ENCODE measurements around the gene CMYA5.

The CMYA5 gene

DNA sequence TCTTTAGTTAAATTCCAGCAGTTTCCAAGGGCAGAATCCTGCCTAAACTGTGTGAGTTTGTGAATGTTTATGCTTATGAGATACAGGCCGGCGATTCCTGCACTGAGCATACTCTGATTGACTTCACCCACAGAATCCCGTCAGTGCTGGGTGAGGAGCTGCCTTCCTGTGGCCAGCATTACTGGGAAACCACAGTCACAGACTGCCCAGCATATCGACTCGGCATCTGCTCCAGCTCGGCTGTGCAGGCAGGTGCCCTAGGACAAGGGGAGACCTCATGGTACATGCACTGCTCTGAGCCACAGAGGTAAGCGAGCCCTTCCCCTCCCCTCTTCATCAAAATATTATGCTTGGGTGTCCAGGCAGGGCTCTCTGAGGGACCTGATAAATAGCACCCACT lies 103.7 kb downstream of the CMYA5 start:
- H3K9me3 ChIP-seq (ENCODE audit: control insufficient read depth, insufficient read depth, low read length) = no peaks in the 10 kb centered on the region
- WGBS (ENCODE audit: insufficient coverage, insufficient read length) = no CpG with 5 or more reads among the region's 7 CpGs
- H3K27ac ChIP-seq (ENCODE audit: low read length) = no peak overlapping the region
- DNase-seq (ENCODE audit: low read depth, low spot score) = no peak
- H3K4me1 ChIP-seq (ENCODE audit: control insufficient read depth, insufficient read depth, low read length) = no peaks in the 10 kb centered on the region
- no peaks in the 10 kb centered on the region for H3K27me3 ChIP-seq (ENCODE audit: control insufficient read depth, insufficient read depth, low read length)
- H3K36me3 ChIP-seq (ENCODE audit: control insufficient read depth, insufficient read depth, low read length) = no peaks in the 10 kb centered on the region
- H3K4me3 ChIP-seq (ENCODE audit: low read length) = no peak overlapping the region

DNA sequence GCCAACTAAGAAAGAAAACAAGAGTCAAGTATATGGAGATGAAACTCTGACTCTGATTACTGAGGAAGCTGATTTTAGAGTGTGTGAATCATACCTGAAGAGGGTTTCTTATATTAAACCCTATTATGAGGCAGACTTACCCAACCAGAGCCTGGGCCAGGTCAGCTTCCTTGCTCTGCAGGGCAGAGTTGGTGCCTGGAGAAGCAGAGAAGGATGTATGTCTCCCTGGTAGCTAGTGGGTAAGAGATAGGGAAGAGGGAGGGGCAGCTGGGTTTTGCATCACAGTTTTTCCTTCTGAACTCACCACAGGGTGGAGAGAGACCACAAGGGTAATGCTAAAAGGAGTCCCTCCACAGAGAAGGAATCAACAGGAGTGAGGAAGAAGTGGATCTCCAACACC lies 104.1 kb downstream of the CMYA5 start:
- H3K4me3 ChIP-seq (ENCODE audit: low read length) = no peak overlapping the region
- no peak for DNase-seq (ENCODE audit: low read depth, low spot score)

DNA sequence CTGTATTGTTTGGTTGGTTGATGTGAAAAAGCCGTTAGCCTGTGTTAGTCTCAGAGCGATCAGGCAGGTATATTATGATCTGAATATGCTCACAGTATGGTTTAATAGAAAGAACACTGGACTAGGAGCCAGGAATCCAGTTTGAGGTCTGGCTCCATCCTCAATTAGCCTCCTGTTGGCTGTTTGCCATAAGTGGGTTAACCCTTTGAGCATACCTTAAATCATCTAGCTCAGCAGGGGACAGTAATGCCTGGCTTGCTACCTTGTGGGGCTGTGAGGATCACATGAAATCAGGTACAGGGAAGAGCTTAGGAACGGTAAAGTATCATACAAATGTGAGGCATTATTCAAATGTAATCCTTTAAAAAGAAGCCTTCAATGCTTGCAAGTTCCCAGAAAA lies 104.7 kb downstream of the CMYA5 start:
- H3K27ac ChIP-seq (ENCODE audit: low read length) = no peak overlapping the region
- no peaks in the 10 kb centered on the region for H3K9me3 ChIP-seq (ENCODE audit: control insufficient read depth, insufficient read depth, low read length)
- no CpG with 5 or more reads among the region's 3 CpGs for WGBS (ENCODE audit: insufficient coverage, insufficient read length)
- H3K27me3 ChIP-seq (ENCODE audit: control insufficient read depth, insufficient read depth, low read length) = no peaks in the 10 kb centered on the region
- no peak overlapping the region for H3K4me3 ChIP-seq (ENCODE audit: low read length)
- DNase-seq (ENCODE audit: low read depth, low spot score) = no peak
- H3K4me1 ChIP-seq (ENCODE audit: control insufficient read depth, insufficient read depth, low read length) = no peaks in the 10 kb centered on the region
- H3K36me3 ChIP-seq (ENCODE audit: control insufficient read depth, insufficient read depth, low read length) = no peaks in the 10 kb centered on the region

More for the DNA sequence above, 104.1 kb downstream of the CMYA5 start:
- H3K4me1 ChIP-seq (ENCODE audit: control insufficient read depth, insufficient read depth, low read length) = no peaks in the 10 kb centered on the region
- no peaks in the 10 kb centered on the region for H3K27me3 ChIP-seq (ENCODE audit: control insufficient read depth, insufficient read depth, low read length)
- no peaks in the 10 kb centered on the region for H3K36me3 ChIP-seq (ENCODE audit: control insufficient read depth, insufficient read depth, low read length)
- H3K27ac ChIP-seq (ENCODE audit: low read length) = no peak overlapping the region
- no peaks in the 10 kb centered on the region for H3K9me3 ChIP-seq (ENCODE audit: control insufficient read depth, insufficient read depth, low read length)

DNA sequence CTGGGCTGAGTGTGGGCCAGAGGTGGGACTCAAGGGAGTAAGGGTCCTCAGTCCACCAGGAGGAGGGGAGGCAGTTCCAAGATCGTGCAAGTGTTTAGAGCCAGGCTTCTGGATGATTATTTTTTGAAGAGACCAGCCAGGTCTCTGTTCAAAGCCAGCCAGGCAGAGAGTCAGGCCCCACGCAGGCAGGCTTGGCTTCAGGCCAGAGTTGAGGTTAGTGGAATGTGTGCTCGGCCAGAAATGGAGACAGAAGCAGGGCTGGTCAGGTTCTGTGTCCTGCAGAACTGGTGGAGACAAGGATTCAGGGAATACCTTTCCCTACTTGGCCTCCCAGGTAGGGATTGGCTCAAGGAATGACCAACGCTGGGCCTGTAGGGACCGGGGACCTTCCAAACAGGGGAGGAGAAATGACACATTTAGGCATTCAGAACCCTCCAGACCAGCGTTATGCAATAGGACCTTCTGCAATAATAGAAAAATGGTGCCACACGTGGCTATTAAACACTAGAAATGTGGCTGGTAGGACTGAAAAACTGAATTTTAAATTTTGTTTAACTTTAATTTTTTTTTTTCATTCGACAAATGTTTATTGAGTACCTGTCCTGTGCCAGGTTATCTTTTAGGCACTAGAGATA lies 106.2 kb downstream of the CMYA5 start:
- no peak for DNase-seq (ENCODE audit: low read depth, low spot score)
- Histone ChIP-seq H3K4me1 (ENCODE audit: control insufficient read depth, insufficient read depth, low read length) (no peaks in the 10 kb centered on the region), H3K27ac (ENCODE audit: low read length) (no peak overlapping the region), H3K27me3 (ENCODE audit: control insufficient read depth, insufficient read depth, low read length) (no peaks in the 10 kb centered on the region), H3K36me3 (ENCODE audit: control insufficient read depth, insufficient read depth, low read length) (no peaks in the 10 kb centered on the region), H3K9me3 (ENCODE audit: control insufficient read depth, insufficient read depth, low read length) (no peaks in the 10 kb centered on the region), H3K4me3 (ENCODE audit: low read length) (no peak overlapping the region)
- WGBS (ENCODE audit: insufficient coverage, insufficient read length) = no CpG with 5 or more reads among the region's 8 CpGs

DNA sequence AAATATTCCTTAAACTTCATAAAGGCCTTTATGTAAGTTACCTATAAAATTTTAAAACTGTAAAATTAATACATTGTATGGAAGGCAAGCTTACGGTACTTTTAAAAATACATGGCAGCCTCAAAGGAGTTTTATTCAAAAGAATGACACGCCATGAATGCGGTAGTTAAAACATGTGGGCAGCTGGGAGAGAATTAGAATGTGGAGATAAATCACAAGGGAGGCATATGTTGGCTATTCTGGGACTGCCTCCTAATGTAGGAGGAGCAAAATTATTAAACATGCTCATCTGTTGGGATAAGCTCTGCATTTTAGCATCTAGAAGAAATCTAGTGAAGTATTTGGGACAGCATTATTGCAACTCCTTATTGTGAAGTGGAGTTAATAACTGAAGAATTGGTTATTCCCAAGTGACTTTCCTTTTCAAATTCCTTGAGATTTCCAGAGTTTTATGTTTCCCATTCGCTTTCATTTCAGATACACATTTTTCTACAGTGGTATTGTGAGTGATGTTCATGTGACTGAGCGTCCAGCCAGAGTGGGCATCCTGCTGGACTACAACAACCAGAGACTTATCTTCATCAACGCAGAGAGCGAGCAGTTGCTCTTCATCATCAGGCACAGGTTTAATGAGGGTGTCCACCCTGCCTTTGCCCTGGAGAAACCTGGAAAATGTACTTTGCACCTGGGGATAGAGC lies 109.4 kb downstream of the CMYA5 start:
- Histone ChIP-seq H3K36me3 (ENCODE audit: control insufficient read depth, insufficient read depth, low read length) (no peaks in the 10 kb centered on the region), H3K4me3 (ENCODE audit: low read length) (no peak overlapping the region), H3K4me1 (ENCODE audit: control insufficient read depth, insufficient read depth, low read length) (0 out of 2 replicates have a peak, but pooled peaks cover 1% of the 10 kb centered on the region), H3K27me3 (ENCODE audit: control insufficient read depth, insufficient read depth, low read length) (no peaks in the 10 kb centered on the region), H3K27ac (ENCODE audit: low read length) (no peak overlapping the region), H3K9me3 (ENCODE audit: control insufficient read depth, insufficient read depth, low read length) (no peaks in the 10 kb centered on the region)
- no peak for DNase-seq (ENCODE audit: low read depth, low spot score)
- WGBS (ENCODE audit: insufficient coverage, insufficient read length) = no CpG with 5 or more reads among the region's 7 CpGs

DNA sequence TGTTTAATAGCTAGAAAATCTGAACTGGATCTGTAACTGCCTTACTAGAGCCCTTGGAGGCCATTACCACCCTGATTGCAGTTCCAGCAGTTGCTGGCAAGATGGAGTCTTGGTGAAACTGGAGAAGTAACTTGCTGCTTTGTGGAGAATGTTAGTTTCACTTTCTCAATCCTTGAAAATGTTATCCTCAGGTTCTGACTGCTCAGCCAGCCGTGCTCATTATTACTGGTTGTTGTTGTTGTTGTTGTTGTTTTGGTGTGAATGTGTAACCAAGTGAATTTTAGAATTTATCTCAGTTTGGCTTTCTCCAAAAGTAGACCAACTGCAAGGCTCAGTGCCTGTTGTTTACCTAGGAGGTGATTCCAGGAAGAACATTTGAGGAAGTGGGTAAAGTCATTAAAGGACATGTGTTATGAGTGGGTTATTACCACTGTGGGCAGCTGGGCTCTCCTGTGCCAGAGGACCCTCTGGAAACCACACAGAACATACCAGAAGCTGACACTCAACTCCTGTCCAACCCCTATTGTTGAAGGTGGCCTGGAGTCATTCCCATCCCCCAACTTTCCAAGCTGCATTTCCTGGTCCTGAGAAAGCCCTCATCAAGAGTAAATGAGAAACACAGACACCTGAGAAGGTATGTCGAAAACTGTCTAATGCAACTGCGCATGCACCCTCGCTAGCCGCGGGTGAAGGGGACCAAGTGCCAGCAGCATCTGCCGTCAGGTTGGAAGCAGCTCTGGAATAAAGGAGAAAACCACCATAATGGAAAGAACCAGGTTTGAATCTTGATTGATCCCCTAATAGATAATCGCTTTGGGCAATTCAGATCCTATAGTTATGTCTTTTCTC lies 111.6 kb downstream of the CMYA5 start:
- no peak overlapping the region for H3K4me3 ChIP-seq (ENCODE audit: low read length)
- 0 out of 2 replicates have a peak, but pooled peaks cover 1% of the 10 kb centered on the region for H3K4me1 ChIP-seq (ENCODE audit: control insufficient read depth, insufficient read depth, low read length)
- H3K27me3 ChIP-seq (ENCODE audit: control insufficient read depth, insufficient read depth, low read length) = no peaks in the 10 kb centered on the region
- no peak overlapping the region for H3K27ac ChIP-seq (ENCODE audit: low read length)
- no peak for DNase-seq (ENCODE audit: low read depth, low spot score)
- H3K36me3 ChIP-seq (ENCODE audit: control insufficient read depth, insufficient read depth, low read length) = no peaks in the 10 kb centered on the region
- no CpG with 5 or more reads among the region's 8 CpGs for WGBS (ENCODE audit: insufficient coverage, insufficient read length)
- no peaks in the 10 kb centered on the region for H3K9me3 ChIP-seq (ENCODE audit: control insufficient read depth, insufficient read depth, low read length)

DNA sequence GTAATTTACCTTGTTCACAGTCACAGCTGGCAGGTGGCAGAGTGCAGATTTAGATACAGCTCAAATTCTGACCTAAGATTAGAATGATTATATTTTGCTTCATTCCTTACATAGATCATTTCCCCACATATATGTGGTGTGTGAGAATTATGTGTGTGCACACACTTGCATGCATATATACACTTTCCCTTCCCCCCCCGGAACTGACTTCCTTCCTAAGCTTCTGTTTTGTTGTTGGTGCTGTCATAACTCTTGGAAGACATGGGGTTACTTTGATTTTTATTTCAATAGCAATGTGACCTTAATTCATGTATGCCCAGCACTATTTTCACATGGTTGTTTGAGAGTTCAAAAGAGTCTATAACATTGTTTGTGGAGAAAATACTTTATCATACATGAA lies 112.8 kb downstream of the CMYA5 start:
- no peak for DNase-seq (ENCODE audit: low read depth, low spot score)
- no peaks in the 10 kb centered on the region for H3K9me3 ChIP-seq (ENCODE audit: control insufficient read depth, insufficient read depth, low read length)
- WGBS (ENCODE audit: insufficient coverage, insufficient read length) = no CpG with 5 or more reads among the region's 1 CpG
- H3K27ac ChIP-seq (ENCODE audit: low read length) = no peak overlapping the region
- 0 out of 2 replicates have a peak, but pooled peaks cover 1% of the 10 kb centered on the region for H3K4me1 ChIP-seq (ENCODE audit: control insufficient read depth, insufficient read depth, low read length)
- H3K27me3 ChIP-seq (ENCODE audit: control insufficient read depth, insufficient read depth, low read length) = no peaks in the 10 kb centered on the region
- H3K36me3 ChIP-seq (ENCODE audit: control insufficient read depth, insufficient read depth, low read length) = no peaks in the 10 kb centered on the region
- no peak overlapping the region for H3K4me3 ChIP-seq (ENCODE audit: low read length)

DNA sequence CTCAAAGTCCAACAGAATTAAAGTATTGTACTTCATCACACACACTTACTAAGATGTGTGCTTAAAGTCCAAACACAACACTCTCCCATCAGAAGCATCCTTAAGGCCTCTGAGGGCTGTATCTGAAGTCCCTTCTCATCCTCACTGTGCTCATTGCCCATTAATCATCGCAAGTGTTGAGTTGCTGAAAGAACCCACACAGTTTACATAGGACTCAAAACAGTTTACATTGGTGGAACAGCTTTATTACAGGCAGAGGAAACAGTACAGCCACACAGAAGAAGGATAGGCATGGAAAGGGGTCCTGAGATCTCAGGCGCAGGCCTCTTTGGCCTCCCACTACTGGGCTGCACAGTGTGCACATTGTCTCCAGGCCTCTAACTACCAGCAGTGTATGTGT lies 113.4 kb downstream of the CMYA5 start:
- H3K27ac ChIP-seq (ENCODE audit: low read length) = no peak overlapping the region
- H3K36me3 ChIP-seq (ENCODE audit: control insufficient read depth, insufficient read depth, low read length) = no peaks in the 10 kb centered on the region
- no peak for DNase-seq (ENCODE audit: low read depth, low spot score)
- no peak overlapping the region for H3K4me3 ChIP-seq (ENCODE audit: low read length)
- no peaks in the 10 kb centered on the region for H3K9me3 ChIP-seq (ENCODE audit: control insufficient read depth, insufficient read depth, low read length)
- no CpG with 5 or more reads among the region's 2 CpGs for WGBS (ENCODE audit: insufficient coverage, insufficient read length)
- 0 out of 2 replicates have a peak, but pooled peaks cover 1% of the 10 kb centered on the region for H3K4me1 ChIP-seq (ENCODE audit: control insufficient read depth, insufficient read depth, low read length)
- no peaks in the 10 kb centered on the region for H3K27me3 ChIP-seq (ENCODE audit: control insufficient read depth, insufficient read depth, low read length)

DNA sequence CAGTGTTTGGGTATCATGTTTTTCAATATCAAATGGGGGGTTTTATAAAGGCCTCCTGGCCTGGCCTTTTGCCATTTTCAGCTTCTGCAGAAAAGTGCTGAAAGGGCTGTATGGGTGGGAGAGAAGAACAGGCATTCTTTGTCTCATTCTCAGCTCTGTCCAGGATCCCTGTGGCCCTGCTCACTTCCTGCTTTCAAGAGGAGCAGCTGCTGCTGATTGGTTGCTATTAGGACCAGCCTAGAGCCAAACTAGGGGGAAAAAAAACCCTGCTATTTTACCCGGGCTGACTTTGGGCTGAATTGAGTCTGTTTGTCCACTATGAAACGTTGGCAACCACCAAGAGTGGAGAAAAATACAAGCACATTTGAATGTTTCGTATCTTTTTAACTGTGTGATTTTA lies 117.1 kb downstream of the CMYA5 start:
- Histone ChIP-seq H3K36me3 (ENCODE audit: control insufficient read depth, insufficient read depth, low read length) (no peaks in the 10 kb centered on the region), H3K9me3 (ENCODE audit: control insufficient read depth, insufficient read depth, low read length) (no peaks in the 10 kb centered on the region), H3K27ac (ENCODE audit: low read length) (no peak overlapping the region), H3K27me3 (ENCODE audit: control insufficient read depth, insufficient read depth, low read length) (no peaks in the 10 kb centered on the region), H3K4me3 (ENCODE audit: low read length) (no peak overlapping the region), H3K4me1 (ENCODE audit: control insufficient read depth, insufficient read depth, low read length) (no peaks in the 10 kb centered on the region)
- no peak for DNase-seq (ENCODE audit: low read depth, low spot score)
- no CpG with 5 or more reads among the region's 3 CpGs for WGBS (ENCODE audit: insufficient coverage, insufficient read length)

- no CpG with 5 or more reads among the region's 3 CpGs for WGBS (ENCODE audit: insufficient coverage, insufficient read length)
- Histone ChIP-seq H3K9me3 (ENCODE audit: control insufficient read depth, insufficient read depth, low read length) (no peaks in the 10 kb centered on the region), H3K27me3 (ENCODE audit: control insufficient read depth, insufficient read depth, low read length) (no peaks in the 10 kb centered on the region), H3K4me3 (ENCODE audit: low read length) (no peak overlapping the region), H3K4me1 (ENCODE audit: control insufficient read depth, insufficient read depth, low read length) (no peaks in the 10 kb centered on the region), H3K36me3 (ENCODE audit: control insufficient read depth, insufficient read depth, low read length) (no peaks in the 10 kb centered on the region), H3K27ac (ENCODE audit: low read length) (no peak overlapping the region)
- DNase-seq (ENCODE audit: low read depth, low spot score) = no peak
Observed at GRCh38 chr5:79809743-79810142, 120.1 kb downstream of the CMYA5 start.

All from iPS DF 6.9 (cell line).